ENCODE data around the gene SMARCA2.

Gene SMARCA2

DNA sequence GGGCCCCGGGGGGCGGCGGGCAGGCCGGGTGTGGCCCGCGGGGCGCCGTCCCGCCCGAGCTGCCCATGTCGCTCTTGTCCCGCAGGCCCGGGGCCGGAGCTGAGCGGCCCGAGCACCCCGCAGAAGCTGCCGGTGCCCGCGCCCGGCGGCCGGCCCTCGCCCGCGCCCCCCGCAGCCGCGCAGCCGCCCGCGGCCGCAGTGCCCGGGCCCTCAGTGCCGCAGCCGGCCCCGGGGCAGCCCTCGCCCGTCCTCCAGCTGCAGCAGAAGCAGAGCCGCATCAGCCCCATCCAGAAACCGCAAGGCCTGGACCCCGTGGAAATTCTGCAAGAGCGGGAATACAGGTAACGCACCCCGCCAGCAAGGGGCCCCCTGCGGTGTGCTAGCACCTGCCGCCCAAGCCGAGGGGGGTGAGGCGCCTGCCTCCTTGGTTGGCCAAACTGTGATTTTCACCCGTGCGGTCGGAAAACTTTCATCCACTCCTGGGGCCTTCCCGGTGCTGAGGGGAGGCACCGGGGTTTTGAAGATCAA, 32.1 kb downstream of the SMARCA2 start:
- TF ChIP-seq, protein P1, sequence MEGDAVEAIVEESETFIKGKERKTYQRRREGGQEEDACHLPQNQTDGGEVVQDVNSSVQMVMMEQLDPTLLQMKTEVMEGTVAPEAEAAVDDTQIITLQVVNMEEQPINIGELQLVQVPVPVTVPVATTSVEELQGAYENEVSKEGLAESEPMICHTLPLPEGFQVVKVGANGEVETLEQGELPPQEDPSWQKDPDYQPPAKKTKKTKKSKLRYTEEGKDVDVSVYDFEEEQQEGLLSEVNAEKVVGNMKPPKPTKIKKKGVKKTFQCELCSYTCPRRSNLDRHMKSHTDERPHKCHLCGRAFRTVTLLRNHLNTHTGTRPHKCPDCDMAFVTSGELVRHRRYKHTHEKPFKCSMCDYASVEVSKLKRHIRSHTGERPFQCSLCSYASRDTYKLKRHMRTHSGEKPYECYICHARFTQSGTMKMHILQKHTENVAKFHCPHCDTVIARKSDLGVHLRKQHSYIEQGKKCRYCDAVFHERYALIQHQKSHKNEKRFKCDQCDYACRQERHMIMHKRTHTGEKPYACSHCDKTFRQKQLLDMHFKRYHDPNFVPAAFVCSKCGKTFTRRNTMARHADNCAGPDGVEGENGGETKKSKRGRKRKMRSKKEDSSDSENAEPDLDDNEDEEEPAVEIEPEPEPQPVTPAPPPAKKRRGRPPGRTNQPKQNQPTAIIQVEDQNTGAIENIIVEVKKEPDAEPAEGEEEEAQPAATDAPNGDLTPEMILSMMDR (IDR thresholded peaks at IDR 0.05) = no peak

DNA sequence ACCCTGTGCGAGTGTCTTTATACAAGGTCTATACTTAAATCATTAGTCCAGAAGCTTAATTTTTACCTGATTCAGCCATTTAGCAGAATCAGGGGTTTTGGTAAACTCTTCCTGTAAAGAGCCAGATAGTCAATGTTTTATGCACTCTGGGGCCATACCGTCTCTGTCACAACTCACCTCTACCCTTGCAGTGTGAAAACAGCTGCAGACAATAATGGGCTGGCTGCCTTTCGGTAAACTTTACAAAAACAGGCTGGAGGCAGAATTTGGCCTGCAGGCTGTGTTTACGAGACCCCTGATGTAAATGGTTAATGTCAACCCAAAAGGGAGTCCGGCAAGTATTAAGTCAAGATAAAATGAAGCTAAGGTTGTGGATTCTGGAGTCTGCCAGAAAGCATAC, 32.8 kb downstream of the SMARCA2 start:
- TF ChIP-seq, protein P1 (IDR thresholded peaks at IDR 0.05) = no peak

DNA sequence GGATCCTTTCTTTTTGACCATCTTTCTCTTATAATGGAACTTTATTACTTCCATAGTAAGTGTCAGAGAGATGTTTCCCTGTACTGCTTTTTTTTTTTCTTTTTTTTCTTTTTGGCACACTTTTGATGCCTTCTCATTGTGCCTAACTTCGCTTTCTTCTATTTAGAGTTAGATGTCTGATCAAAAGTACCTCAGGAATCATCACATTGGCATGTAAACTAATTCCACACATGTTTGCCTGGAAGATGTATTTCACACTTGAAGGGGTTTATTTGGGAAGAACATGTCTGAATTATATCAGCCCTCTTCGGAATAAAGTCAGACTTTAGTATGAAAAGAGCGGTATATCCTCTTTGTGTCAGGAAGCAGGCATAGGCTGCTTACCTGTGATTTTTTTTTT, 35.1 kb downstream of the SMARCA2 start:
- TF ChIP-seq, protein P1 (IDR thresholded peaks at IDR 0.05) = no peak

DNA sequence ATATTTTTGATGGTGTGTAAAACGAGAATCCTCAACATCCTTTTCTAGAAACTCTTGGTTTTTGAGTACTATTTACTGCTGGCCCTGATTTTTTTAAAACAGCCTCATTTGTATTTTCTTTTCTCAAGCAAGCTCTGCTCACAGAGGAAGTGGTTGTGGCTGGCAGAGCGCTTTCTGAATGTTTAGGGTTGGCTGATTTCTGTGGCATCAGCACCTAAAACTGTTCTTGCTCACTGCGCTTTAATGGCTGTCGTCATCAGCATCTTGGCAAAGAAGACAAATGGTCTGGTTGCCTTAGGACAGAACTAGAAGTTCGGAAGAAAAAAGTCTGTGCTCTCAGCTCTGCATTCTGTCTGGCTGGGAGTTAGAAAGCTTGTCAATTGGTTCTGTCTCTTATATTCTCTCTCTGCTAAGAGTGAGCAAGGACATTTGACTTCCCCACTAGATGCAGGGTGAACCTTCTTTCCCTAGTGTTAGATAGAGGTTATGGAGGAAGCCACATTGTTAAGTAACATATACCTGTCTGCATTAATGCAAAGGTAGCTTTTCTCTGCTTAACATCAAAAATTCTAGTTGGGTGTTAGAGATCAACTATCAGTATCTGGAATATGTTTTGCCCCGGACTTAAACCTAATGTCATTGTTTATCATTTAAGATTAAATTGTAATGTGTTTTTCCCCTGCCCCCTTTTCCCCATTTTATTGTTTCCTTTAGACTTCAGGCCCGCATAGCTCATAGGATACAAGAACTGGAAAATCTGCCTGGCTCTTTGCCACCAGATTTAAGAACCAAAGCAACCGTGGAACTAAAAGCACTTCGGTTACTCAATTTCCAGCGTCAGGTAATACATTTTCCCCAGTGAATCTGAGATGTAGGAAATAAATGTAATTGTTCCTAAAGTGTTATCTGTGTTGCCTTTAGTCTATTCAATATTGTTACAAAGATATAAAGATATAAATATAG, 39.0 kb downstream of the SMARCA2 start:
- TF ChIP-seq, protein P1 (IDR thresholded peaks at IDR 0.05) = no peak

DNA sequence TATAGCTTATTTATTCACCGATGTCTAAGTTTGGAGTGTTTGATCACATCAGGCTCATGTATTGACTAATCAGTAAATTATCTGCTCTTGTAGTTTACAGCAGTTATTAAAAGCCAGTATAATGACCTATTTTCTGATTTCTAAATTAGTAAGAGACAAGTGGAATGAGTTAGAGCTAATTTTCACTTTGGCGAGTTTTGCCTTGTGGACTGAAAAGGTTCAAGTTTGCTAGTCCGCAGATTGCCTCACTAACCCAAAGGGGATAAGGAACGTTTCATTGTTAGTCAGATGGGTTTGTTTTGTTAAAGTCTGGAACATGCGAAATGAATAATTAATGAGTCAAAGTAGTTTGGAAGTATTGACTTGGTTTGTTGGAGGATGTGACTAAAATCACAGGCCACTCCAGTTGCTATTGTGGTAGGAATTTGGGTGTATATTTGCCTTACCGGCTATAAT, 40.1 kb downstream of the SMARCA2 start:
- TF ChIP-seq, protein P1 (IDR thresholded peaks at IDR 0.05) = no peak

DNA sequence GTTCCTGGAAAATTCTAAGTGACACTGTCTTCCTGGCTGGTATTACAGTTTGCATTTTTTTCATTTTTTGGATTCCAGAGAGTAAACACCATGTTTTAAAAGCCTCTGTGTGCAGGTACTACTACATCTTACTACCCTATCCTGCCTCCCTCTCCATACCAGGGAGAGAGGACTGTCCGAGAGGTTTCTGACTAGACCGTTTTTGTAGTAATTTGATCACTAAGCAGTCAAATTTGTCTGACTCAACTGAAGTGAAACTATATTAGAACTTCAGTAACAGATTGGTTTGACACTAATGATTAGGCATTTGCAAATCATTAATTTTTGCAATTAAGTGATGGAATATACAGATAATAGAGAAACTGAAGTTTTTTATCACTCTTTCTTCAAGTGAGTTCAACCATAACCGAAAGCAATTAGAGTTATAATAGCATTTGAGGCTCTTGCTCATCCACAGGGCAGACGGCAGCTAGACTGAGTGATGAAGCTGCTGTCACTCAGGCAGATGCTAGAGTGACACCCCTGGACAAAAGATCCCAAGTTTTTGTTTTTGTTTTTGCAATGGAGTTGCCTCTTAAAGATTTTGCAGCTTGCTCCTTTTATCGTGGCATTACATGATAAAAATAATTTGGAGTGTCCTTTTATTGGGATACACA, 44.3 kb downstream of the SMARCA2 start:
- TF ChIP-seq, protein P1 (IDR thresholded peaks at IDR 0.05) = no peak

DNA sequence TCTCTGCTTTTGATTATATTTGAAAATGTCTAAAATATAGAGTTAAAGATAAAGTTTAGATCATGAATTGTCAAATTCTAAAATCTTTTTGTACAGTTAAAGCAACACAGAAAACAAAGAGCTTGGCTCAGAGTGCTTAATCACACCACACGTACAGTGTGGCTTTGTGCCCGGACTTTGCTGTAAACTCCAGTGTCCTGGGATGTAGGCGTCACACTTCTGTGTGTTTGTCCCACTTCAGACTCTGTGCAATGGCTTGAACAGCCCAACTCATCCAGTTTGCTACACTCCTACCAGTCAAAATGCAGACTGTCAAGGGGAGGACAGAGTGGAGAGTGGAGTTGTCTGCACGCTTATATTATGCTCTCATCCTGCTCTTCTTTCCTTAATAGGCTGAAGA, 45.3 kb downstream of the SMARCA2 start:
- TF ChIP-seq, protein P1 (IDR thresholded peaks at IDR 0.05) = no peak
